Measurements from ENCODE around the gene FSHR.

FSHR gene, protein sequence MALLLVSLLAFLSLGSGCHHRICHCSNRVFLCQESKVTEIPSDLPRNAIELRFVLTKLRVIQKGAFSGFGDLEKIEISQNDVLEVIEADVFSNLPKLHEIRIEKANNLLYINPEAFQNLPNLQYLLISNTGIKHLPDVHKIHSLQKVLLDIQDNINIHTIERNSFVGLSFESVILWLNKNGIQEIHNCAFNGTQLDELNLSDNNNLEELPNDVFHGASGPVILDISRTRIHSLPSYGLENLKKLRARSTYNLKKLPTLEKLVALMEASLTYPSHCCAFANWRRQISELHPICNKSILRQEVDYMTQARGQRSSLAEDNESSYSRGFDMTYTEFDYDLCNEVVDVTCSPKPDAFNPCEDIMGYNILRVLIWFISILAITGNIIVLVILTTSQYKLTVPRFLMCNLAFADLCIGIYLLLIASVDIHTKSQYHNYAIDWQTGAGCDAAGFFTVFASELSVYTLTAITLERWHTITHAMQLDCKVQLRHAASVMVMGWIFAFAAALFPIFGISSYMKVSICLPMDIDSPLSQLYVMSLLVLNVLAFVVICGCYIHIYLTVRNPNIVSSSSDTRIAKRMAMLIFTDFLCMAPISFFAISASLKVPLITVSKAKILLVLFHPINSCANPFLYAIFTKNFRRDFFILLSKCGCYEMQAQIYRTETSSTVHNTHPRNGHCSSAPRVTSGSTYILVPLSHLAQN

GRCh38 chr2:49154140-49154539 is at the start of gene FSHR:
Gene FSHR (minus strand): TSS chr2:49154515. CDS start chr2:49154417, 98 bp downstream.
- in situ Hi-C loops (cut with MboI; ENCODE audit: low pct_unique_long_range_greater_than_20kb, low sequenced_read_pairs): no loop called here
- DNase-seq: no peak

- no peak for DNase-seq
- in situ Hi-C loops (cut with MboI; ENCODE audit: low pct_unique_long_range_greater_than_20kb, low sequenced_read_pairs): no loop called here
Measured at GRCh38 chr2:49199266-49199665, 45.0 kb upstream of the FSHR start.

- no peak for DNase-seq
- in situ Hi-C loops (cut with MboI; ENCODE audit: low pct_unique_long_range_greater_than_20kb, low sequenced_read_pairs): no loop called here
Measured at GRCh38 chr2:49194701-49195100, 40.4 kb upstream of the FSHR start.

DNA sequence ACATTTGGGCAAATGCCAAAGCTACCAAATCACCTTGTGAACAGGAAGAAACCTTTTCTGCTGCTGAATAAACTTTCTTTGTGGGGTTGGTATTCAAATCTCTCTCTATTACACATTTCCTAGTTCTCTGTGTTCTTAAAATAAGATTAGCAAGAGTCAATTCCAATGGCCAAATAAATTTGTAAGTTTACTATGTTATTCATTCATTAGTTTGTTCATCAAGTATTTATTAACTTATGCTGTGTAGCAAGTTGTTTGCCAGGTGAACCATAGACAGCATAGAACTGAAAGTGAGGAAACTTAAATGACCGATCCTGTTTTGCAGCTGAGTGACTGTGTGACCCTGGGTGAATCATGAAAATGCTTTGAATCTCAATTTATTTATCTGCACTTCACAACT is 37.7 kb upstream of the FSHR start:
- no peak for DNase-seq
- in situ Hi-C loops (cut with MboI; ENCODE audit: low pct_unique_long_range_greater_than_20kb, low sequenced_read_pairs): no loop called here

DNA sequence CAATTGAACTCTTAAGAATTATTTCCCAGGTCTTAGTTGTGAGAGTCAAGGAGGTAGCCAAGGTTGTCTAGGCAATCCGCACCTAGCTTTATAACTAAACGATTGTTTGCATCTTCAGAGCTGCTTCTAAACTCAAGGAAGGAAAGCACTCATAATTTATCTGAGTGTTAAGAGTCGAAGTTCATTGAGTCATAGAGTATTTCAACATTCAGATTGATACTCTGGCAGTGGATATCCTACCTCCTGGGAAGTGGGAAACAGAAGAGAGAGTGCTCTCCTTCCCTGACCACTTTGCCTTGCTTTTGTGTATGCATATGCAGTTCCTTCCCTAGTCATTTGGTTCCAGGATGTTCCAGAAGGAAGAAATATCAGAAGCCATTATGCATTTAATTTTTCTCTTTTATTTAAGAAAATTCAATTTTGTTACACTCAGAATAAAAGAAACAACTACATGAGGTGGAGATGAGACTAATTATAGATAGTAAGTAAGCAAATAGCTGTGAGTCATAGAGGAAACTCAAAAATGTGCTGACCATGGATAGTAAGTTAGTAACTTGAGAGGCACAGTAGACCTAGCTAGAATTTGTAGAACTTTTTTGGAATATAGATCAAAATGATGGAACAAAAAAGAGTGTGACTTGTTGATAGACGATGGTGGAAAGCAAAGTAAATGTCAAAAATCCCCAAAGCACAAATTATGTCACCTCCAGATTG is 35.4 kb upstream of the FSHR start:
- DNase-seq: no peak
- in situ Hi-C loops (cut with MboI; ENCODE audit: low pct_unique_long_range_greater_than_20kb, low sequenced_read_pairs): no loop called here

- in situ Hi-C loops (cut with MboI; ENCODE audit: low pct_unique_long_range_greater_than_20kb, low sequenced_read_pairs): no loop called here
Measured at GRCh38 chr2:49186050-49186648, 31.8 kb upstream of the FSHR start.

GRCh38 chr2:49178656-49179055 is 24.3 kb upstream of the FSHR start:
- in situ Hi-C loops (cut with MboI; ENCODE audit: low pct_unique_long_range_greater_than_20kb, low sequenced_read_pairs): no loop called here
- DNase-seq: no peak

More at GRCh38 chr2:49186050-49186648, 31.8 kb upstream of the FSHR start:
- no peak for DNase-seq

DNA sequence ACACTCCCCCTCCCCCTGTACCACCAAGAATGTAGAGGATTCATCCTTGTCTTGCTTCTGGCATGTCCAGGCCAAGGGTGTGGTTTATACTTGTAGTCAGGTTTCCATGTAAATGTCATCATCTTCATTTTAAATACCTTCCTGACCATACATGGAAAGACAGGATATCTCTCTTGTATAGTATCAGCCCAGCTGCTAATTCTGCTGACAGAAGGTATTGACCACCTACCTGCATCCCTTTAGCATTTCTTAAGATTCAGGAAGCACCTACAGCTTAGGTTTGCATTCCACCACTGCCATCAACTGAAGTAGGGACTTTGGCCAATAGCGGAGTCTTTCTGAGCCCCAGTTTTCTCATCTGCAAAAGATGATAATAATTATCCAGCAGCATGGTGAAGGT is 22.9 kb upstream of the FSHR start:
- DNase-seq: no peak
- in situ Hi-C loops (cut with MboI; ENCODE audit: low pct_unique_long_range_greater_than_20kb, low sequenced_read_pairs): no loop called here

DNA sequence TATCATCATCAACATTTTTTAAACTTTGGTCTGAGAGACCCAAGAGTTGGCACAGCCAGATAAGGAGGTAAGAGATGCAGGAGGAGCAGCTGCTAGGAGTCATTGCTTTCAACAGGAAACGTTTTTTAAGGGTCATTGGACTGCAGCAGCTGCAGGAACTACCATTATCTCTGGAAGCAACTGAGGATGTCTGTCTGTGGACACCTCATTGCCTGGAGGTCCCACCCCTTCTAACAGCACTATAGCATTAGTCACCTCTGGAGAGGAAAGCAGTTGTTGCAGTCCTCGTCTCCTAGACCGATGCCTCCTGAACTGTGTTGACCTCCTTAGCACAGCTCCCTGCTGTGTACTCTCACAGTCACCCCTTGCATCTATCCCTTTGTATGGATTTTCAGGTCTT is 21.5 kb upstream of the FSHR start:
- no peak for DNase-seq
- in situ Hi-C loops (cut with MboI; ENCODE audit: low pct_unique_long_range_greater_than_20kb, low sequenced_read_pairs): no loop called here

GRCh38 chr2:49174750-49175149 is 20.4 kb upstream of the FSHR start:
- no peak for DNase-seq
- in situ Hi-C loops (cut with MboI; ENCODE audit: low pct_unique_long_range_greater_than_20kb, low sequenced_read_pairs): no loop called here

- DNase-seq: no peak
- in situ Hi-C loops (cut with MboI; ENCODE audit: low pct_unique_long_range_greater_than_20kb, low sequenced_read_pairs): no loop called here
Measured at GRCh38 chr2:49167131-49167530, 12.8 kb upstream of the FSHR start.

DNA sequence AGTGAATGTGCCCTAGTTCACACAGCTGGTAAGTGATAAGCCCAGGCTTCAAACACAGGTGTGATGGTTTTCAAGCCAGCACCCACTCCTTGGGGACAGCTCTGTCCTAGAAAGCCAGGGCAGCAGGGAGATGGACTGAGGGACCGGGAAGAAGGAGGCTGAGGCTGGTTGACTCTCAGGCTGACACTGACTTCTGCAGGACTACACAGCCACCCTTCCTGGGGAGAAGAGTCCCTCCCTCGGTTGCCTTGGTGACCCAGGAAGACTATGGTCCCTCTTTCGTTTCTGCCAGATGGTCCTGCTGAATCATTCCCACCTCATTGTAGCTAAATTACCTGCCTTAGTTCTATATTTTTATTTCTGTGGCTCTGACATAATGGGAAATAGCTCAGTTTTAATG is 11.3 kb upstream of the FSHR start:
- DNase-seq: no peak
- in situ Hi-C loops (cut with MboI; ENCODE audit: low pct_unique_long_range_greater_than_20kb, low sequenced_read_pairs): no loop called here

GRCh38 chr2:49164729-49165128 is 10.4 kb upstream of the FSHR start:
- in situ Hi-C loops (cut with MboI; ENCODE audit: low pct_unique_long_range_greater_than_20kb, low sequenced_read_pairs): no loop called here
- no peak for DNase-seq

DNA sequence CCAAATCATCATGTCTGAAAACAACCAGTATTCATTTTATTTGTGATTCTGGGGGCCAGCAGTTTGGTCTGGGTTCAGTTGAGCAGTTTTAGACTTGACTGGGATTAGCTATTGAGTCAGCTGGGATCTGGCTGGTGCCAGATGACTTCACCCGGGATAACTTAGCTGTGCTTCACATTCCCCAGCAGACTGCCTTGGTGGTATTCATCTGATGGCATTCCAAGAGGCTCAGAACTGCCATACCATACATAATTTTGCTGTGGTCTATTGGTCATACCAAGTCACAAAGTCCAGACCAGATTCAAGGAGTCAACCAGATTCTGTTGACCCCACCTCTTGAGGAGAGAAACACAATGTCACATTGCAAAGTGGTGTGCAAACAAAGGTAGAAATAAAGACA is 7.8 kb upstream of the FSHR start:
- DNase-seq: no peak
- in situ Hi-C loops (cut with MboI; ENCODE audit: low pct_unique_long_range_greater_than_20kb, low sequenced_read_pairs): no loop called here

DNA sequence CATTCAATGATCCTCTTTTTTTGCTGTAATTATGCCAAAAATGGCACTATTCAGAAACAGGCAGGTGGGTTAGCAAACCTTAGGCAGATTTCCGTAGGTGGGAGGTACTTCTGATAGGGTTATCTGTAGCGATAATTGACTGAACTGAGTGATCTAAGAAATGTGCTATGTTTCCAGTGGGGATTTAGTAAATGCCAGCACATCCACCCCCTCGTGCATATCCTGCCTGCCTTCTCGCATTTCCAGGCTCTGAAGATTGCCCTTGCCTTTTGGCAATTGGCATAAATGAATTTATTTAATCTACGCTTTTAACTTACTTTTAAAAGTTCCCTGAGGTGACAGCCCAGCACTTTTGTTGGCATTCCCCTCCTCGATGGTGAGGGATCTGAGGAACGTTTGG is 576 bp upstream of the FSHR start:
- in situ Hi-C loops (cut with MboI; ENCODE audit: low pct_unique_long_range_greater_than_20kb, low sequenced_read_pairs): no loop called here
- DNase-seq: no peak

GRCh38 chr2:49153252-49153651 is 1.1 kb downstream of the FSHR start:
- DNase-seq: no peak
- in situ Hi-C loops (cut with MboI; ENCODE audit: low pct_unique_long_range_greater_than_20kb, low sequenced_read_pairs): no loop called here

- in situ Hi-C loops (cut with MboI; ENCODE audit: low pct_unique_long_range_greater_than_20kb, low sequenced_read_pairs): no loop called here
Measured at GRCh38 chr2:49152824-49153223, 1.5 kb downstream of the FSHR start.

GRCh38 chr2:49146401-49146800 is 7.9 kb downstream of the FSHR start:
- no peak for DNase-seq
- in situ Hi-C loops (cut with MboI; ENCODE audit: low pct_unique_long_range_greater_than_20kb, low sequenced_read_pairs): no loop called here

More at GRCh38 chr2:49152824-49153223, 1.5 kb downstream of the FSHR start:
- DNase-seq: no peak

- in situ Hi-C loops (cut with MboI; ENCODE audit: low pct_unique_long_range_greater_than_20kb, low sequenced_read_pairs): no loop called here
- DNase-seq: no peak
Measured at GRCh38 chr2:49131801-49132200, 22.5 kb downstream of the FSHR start.

GRCh38 chr2:49129034-49129433 is 25.3 kb downstream of the FSHR start:
- DNase-seq: no peak
- in situ Hi-C loops (cut with MboI; ENCODE audit: low pct_unique_long_range_greater_than_20kb, low sequenced_read_pairs): no loop called here
